ENCODE results near the gene SLC8A1. TPM values are rescaled to one million over a fixed set of nuclear protein-coding genes. Genes with fewer than 3 reads are reported as not detected.

The SLC8A1 gene
- total and polyA plus RNA-seq, 2 of the 13 experiments (the other 11 are each of a cell fraction or from before 2014, with no cell fraction given): not detected

DNA sequence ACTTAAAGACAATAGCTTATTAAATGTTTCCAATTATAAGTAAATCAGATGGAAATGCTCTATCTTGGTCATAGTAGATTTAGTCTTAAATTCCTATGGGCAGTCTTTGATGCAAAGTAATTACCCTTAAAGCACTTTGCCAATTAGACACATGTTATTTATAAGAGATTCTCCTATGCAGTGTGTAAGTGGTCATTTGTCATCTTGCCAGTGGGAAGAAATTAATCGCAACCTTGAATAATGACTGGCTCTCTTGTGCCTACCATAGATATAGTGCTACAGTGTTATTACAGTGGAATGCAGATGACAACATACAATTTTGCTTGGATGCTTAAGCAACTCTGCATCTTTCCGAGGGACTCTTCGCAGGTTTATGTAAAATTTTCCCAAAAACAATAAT, 361.8 kb downstream of the SLC8A1 start:
- H3K27ac ChIP-seq (ENCODE audit: extremely low read length, insufficient read depth, low read length): no peak overlapping the region
- no peak overlapping the region for H3K4me3 ChIP-seq (replicated peaks in 1 of 3; ENCODE audit: insufficient read depth in 1 of 3, low read depth in 2 of 3, low read length in 3 of 3)
- FAIRE-seq: no peak
- H3K9ac ChIP-seq (ENCODE audit: insufficient read depth, low read depth, low read length): no peak overlapping the region
- intact Hi-C loops (cut with micrococcal nuclease; ENCODE audit: unreplicated experiment) (no loop called here), in situ Hi-C loops (cut with HindIII; ENCODE audit: extremely low pct_ligation_motif_present, low pct_unique_long_range_greater_than_20kb) (no loop called here)
- no peaks in the 10 kb centered on the region for H3K79me2 ChIP-seq (ENCODE audit: insufficient read depth, low read length)
- no peaks in the 10 kb centered on the region for H4K20me1 ChIP-seq (ENCODE audit: insufficient read depth, low read length)
- TF ChIP-seq, protein P1, sequence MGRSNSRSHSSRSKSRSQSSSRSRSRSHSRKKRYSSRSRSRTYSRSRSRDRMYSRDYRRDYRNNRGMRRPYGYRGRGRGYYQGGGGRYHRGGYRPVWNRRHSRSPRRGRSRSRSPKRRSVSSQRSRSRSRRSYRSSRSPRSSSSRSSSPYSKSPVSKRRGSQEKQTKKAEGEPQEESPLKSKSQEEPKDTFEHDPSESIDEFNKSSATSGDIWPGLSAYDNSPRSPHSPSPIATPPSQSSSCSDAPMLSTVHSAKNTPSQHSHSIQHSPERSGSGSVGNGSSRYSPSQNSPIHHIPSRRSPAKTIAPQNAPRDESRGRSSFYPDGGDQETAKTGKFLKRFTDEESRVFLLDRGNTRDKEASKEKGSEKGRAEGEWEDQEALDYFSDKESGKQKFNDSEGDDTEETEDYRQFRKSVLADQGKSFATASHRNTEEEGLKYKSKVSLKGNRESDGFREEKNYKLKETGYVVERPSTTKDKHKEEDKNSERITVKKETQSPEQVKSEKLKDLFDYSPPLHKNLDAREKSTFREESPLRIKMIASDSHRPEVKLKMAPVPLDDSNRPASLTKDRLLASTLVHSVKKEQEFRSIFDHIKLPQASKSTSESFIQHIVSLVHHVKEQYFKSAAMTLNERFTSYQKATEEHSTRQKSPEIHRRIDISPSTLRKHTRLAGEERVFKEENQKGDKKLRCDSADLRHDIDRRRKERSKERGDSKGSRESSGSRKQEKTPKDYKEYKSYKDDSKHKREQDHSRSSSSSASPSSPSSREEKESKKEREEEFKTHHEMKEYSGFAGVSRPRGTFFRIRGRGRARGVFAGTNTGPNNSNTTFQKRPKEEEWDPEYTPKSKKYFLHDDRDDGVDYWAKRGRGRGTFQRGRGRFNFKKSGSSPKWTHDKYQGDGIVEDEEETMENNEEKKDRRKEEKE (IDR thresholded peaks at IDR 0.05): no peak
- TF ChIP-seq DNMT1 (CRISPR knock-in tag; IDR thresholded peaks at IDR 0.05): no peak
- TF ChIP-seq ZNF224 (CRISPR knock-in tag; IDR thresholded peaks at IDR 0.05): no peak
- TF ChIP-seq, protein P2, sequence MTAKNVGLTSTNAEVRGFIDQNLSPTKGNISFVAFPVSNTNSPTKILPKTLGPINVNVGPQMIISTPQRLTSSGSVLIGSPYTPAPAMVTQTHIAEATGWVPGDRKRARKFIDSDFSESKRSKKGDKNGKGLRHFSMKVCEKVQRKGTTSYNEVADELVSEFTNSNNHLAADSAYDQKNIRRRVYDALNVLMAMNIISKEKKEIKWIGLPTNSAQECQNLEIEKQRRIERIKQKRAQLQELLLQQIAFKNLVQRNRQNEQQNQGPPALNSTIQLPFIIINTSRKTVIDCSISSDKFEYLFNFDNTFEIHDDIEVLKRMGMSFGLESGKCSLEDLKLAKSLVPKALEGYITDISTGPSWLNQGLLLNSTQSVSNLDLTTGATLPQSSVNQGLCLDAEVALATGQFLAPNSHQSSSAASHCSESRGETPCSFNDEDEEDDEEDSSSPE (CRISPR knock-in tag; IDR thresholded peaks at IDR 0.05): no peak
- no peak for TF ChIP-seq ZFP36L1 (CRISPR knock-in tag; IDR thresholded peaks at IDR 0.05)
- no peak for TF ChIP-seq HNRNPL (IDR thresholded peaks at IDR 0.05; ENCODE audit: low read depth, low read length)
- no peak for TF ChIP-seq TBX3 (IDR thresholded peaks at IDR 0.05; ENCODE audit: borderline replicate concordance)
- no peak for TF ChIP-seq XRCC5 (optimal IDR thresholded peaks at IDR 0.05; ENCODE audit: low read length)
- TF ChIP-seq ZNF7 (CRISPR knock-in tag; IDR thresholded peaks at IDR 0.05): no peak
- no TSS peak for BruUV-seq (replicated peaks)
- H3K9me3 ChIP-seq (ENCODE audit: low read length): no peaks in the 10 kb centered on the region
- WGBS (ENCODE audit: low lambda C conversion rate): 29% methylated on average over 3 of the region's 3 CpGs
- H3K4me1 ChIP-seq (ENCODE audit: insufficient read depth, low read length): no peaks in the 10 kb centered on the region
- DNase-seq (ENCODE audit: low spot score): no peak
- ChIA-PET POLR2A (no interaction called here), CTCF (ENCODE audit: low intra/inter-chr PET ratio, low total read pairs) (no interaction called here)
- no peaks in the 10 kb centered on the region for H3K36me3 ChIP-seq (replicated peaks in 1 of 2; ENCODE audit: control insufficient read depth in 1 of 2, insufficient read depth in 2 of 2, low read length in 2 of 2)
- ATAC-seq: no peak
- no peak overlapping the region for H3K4me2 ChIP-seq (ENCODE audit: low read depth, low read length)
- H3K27me3 ChIP-seq (ENCODE audit: control insufficient read depth in 1 of 2, insufficient read depth in 2 of 2, low read length in 2 of 2): peaks cover 0 to 4% of the 10 kb centered on the region in 2 experiments; a peak in 1 of 5 replicates
- no peak overlapping the region for H2AFZ ChIP-seq (ENCODE audit: low read length)
